ENCODE results near the gene KIRREL3.

KIRREL3 gene

GRCh38 chr11:126431401-126432064 is 569.0 kb downstream of the KIRREL3 start:
- no peak for DNase-seq

GRCh38 chr11:126430581-126431335 is 569.8 kb downstream of the KIRREL3 start:
- no peak for DNase-seq

- DNase-seq = no peak
Measured at GRCh38 chr11:126426820-126427749, 573.5 kb downstream of the KIRREL3 start.

- DNase-seq = no peak
Measured at GRCh38 chr11:126426106-126426505, 574.5 kb downstream of the KIRREL3 start.

- DNase-seq = no peak
Measured at GRCh38 chr11:126424471-126425039, 576.0 kb downstream of the KIRREL3 start.

GRCh38 chr11:126423743-126424142 is 576.8 kb downstream of the KIRREL3 start:
- no peak for DNase-seq

GRCh38 chr11:126423154-126423553 is 577.4 kb downstream of the KIRREL3 start:
- DNase-seq = peak in 2 of 3 donors; percentile 43 to 44

GRCh38 chr11:126422446-126422845 is 578.1 kb downstream of the KIRREL3 start:
- DNase-seq = no peak

- DNase-seq = no peak
Measured at GRCh38 chr11:126421271-126421671, 579.3 kb downstream of the KIRREL3 start.

- DNase-seq = peak in 1 of 3 donors; percentile 2
Measured at GRCh38 chr11:126420698-126421256, 579.8 kb downstream of the KIRREL3 start.

- DNase-seq = peak in 2 of 3 donors; percentile 34 to 41
Measured at GRCh38 chr11:126419801-126420697, 580.5 kb downstream of the KIRREL3 start.

GRCh38 chr11:126418887-126419286 is 581.7 kb downstream of the KIRREL3 start:
- no peak for DNase-seq

- no peak for DNase-seq
Measured at GRCh38 chr11:126417091-126417862, 583.3 kb downstream of the KIRREL3 start.

GRCh38 chr11:126416542-126417090 is 584.0 kb downstream of the KIRREL3 start:
- DNase-seq = peak; percentile 83 to 93 (median 90)

GRCh38 chr11:126415669-126416420 is 584.7 kb downstream of the KIRREL3 start:
- no peak for DNase-seq

- no peak for DNase-seq
Measured at GRCh38 chr11:126415128-126415527, 585.4 kb downstream of the KIRREL3 start.

GRCh38 chr11:126414615-126415014 is 586.0 kb downstream of the KIRREL3 start:
- no peak for DNase-seq

- DNase-seq = no peak
Measured at GRCh38 chr11:126413843-126414405, 586.6 kb downstream of the KIRREL3 start.

- no peak for DNase-seq
Measured at GRCh38 chr11:126413426-126413825, 587.1 kb downstream of the KIRREL3 start.

All from suppressor macrophage treated with lipopolysaccharide for 1 hour (primary cell).